Eye (tissue), 1 donor: ENCODE measurements around the gene LRRC58.

Source experiments
- DNase-seq: peaks from one replicate; pipeline ENCODE4 v3.0.0-alpha.2; 2015

Gene LRRC58

GRCh38 chr3:120274739-120275167, 74.4 kb downstream of the LRRC58 start:
- DNase-seq = peak; percentile 48
